ENCODE measurements around the gene SPTBN5.

- TF ChIP-seq CTCF (conservative IDR thresholded peaks at IDR 0.05; ENCODE audit: low read length): no peak
- no peak for TF ChIP-seq EZH2phosphoT487 (IDR thresholded peaks at IDR 0.05; ENCODE audit: borderline replicate concordance, low read depth, low read length)
Observed at GRCh38 chr15:41901431-41901830, 7.6 kb upstream of the SPTBN5 start.
